Heart left ventricle (tissue), 13 donors: ENCODE measurements around the gene LMAN1.

Experiments used
- POLR2A ChIP-seq, 2 donors: fragments of 450-650 bp; IDR thresholded peaks; one replicate each; pipeline ENCODE4 v1.6.1; 2017; ENCODE audit warnings: antibody characterized with exemption in 2 of 2, mild to moderate bottlenecking in 2 of 2, moderate library complexity in 2 of 2
- TF ChIP-seq, protein P1 (sequence below), 12 donors: fragments of 200-600 bp; sonication (generic) in 4 of 12; IDR thresholded peaks; one replicate each; pipeline versions ENCODE4 v1.5.0 to v1.8.0; 2018 to 2022; ENCODE audit warnings: antibody characterized with exemption in 12 of 12, mild to moderate bottlenecking in 5 of 12
- donor health status: ischemic (EF 13 %, LVEDD 7.1; RV severe dilation, severe dysfunction).
- donor health status: DM: no; HTN: yes; CAD: no.
- donor health status: DM: no; HTN: no; CAD: no.
- donor health status: ischemic (EF 25% LVEDD 6.9; RV normal size, moderate dysfunction).
- donor health status: ischemic (EF 25% LVEDD 5.7; RV mildly dilated, moderate dysfunction).
- donor health status: ischemic (EF 35%, LVEDD 5.7; RV mildly dilated, moderate dysfunction).
- donor health status: nonischemic (EF 11% LVEDD 7.7; RV severe dilation, severe dysfunction).
- donor health status: DM: yes; HTN: yes; CAD: no.
- donor health status: PGD.
- donor health status: ischemic (EF 29% LVEDD 5.4; RV normal size, mild dysfunction).
- donor health status: nonischemic (EF 23%, LVEDD 6.1; RV moderate dilation, normal function).

DNA sequence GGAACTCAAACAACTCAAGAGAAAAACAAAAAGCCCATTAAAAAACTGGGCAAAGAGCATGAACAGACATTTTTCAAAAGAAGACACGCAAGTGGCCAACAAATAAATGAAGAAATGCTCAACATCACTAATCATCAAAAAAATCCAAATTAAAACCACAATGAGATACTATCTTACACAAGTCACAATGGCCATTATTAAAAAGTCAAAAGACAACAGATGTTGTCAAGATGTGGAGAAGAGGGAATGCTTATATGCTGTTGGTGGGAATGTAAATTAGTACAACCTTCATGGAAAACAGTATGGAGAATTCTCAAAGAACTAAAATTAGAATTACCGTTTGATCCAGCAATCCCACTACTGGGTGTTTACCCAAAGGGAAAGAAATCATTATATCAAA lies 15.1 kb downstream of the LMAN1 start:
- TF ChIP-seq, protein P1, sequence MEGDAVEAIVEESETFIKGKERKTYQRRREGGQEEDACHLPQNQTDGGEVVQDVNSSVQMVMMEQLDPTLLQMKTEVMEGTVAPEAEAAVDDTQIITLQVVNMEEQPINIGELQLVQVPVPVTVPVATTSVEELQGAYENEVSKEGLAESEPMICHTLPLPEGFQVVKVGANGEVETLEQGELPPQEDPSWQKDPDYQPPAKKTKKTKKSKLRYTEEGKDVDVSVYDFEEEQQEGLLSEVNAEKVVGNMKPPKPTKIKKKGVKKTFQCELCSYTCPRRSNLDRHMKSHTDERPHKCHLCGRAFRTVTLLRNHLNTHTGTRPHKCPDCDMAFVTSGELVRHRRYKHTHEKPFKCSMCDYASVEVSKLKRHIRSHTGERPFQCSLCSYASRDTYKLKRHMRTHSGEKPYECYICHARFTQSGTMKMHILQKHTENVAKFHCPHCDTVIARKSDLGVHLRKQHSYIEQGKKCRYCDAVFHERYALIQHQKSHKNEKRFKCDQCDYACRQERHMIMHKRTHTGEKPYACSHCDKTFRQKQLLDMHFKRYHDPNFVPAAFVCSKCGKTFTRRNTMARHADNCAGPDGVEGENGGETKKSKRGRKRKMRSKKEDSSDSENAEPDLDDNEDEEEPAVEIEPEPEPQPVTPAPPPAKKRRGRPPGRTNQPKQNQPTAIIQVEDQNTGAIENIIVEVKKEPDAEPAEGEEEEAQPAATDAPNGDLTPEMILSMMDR (IDR thresholded peaks at IDR 0.05) = no peak
- TF ChIP-seq POLR2A (IDR thresholded peaks at IDR 0.05) = no peak
